GM10266 (cell line): ENCODE measurements around the gene GPN1.
"Not testable (repeated sequence)": the region's sequence is repeated elsewhere in the genome, so short reads cannot be mapped to it uniquely, and the experiment has no call there.

Experiments
- DNase-seq: peaks from one replicate; pipeline ENCODE4 v3.0.0; 2012; ENCODE audit errors: extremely low spot score
- TF ChIP-seq, protein P1 (sequence below): IDR thresholded peaks from 2 replicates; pipeline ENCODE4 v1.5.1; 2012; ENCODE audit warnings: mild to moderate bottlenecking, low read depth; ENCODE audit not compliant: control insufficient read depth, insufficient read depth; ENCODE audit errors: missing control alignments

GPN1 gene

DNA sequence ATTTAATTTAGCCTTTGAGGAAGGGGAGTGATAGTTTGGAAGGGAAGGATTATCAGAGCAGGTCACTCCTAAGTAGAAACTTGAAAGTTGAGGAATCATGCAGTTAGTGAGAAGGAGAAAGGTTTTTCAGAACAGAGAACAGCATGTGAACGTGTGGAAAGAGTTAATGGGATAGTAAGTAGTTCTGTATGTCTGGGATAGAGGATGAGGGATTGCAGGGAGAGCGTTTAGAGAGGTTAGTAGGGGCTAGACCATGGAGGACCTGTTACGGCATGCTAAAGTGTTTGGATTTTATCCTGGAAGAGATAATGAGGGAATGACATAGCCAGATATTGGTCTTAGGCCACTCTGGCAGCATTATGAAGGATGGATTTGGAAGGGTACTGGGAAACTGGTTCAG, 44.3 kb upstream of the GPN1 start:
- TF ChIP-seq, protein P1, sequence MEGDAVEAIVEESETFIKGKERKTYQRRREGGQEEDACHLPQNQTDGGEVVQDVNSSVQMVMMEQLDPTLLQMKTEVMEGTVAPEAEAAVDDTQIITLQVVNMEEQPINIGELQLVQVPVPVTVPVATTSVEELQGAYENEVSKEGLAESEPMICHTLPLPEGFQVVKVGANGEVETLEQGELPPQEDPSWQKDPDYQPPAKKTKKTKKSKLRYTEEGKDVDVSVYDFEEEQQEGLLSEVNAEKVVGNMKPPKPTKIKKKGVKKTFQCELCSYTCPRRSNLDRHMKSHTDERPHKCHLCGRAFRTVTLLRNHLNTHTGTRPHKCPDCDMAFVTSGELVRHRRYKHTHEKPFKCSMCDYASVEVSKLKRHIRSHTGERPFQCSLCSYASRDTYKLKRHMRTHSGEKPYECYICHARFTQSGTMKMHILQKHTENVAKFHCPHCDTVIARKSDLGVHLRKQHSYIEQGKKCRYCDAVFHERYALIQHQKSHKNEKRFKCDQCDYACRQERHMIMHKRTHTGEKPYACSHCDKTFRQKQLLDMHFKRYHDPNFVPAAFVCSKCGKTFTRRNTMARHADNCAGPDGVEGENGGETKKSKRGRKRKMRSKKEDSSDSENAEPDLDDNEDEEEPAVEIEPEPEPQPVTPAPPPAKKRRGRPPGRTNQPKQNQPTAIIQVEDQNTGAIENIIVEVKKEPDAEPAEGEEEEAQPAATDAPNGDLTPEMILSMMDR: no peak
- no peak for DNase-seq

DNA sequence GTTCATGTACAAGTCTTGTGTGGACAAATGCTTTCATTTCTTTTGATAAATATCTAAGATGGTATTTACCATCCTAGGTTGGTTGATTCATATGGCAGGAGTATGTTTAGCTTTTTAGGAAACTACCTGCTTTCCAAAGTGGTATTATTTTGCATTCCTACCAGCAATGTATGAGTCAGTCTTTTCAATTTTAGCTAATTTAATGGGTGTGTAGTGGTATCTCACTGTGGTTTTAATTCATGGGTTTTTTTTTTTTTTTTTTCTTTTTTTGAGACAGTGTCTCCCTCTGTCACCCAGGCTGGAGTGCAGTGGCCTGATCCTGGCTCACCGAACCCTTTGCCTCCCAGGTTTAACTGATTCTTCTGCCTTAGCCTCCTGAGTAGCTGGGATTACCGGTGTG, 41.8 kb upstream of the GPN1 start:
- TF ChIP-seq, protein P1: no peak

DNA sequence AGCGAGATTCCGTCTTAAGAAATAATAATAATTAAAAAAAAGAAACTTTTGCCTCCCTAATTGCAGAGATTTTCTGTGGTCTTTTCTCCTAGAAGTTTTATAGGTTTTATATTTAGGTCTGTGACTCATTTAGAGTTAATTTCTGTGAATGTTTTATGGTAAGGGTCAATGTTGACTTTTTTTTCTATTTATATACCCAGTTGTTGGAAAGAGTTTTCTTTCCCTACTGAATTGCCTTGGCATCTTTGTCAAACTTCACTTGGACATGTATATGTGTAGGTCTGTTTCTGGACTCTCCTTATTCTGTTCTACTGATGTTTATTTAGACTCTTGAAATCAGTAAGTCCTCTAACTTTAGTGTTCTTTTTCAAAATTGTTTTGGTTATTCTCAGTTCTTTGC, 40.5 kb upstream of the GPN1 start:
- TF ChIP-seq, protein P1: no peak
- DNase-seq: no peak

More for the DNA sequence above, 41.8 kb upstream of the GPN1 start:
- no peak for DNase-seq

DNA sequence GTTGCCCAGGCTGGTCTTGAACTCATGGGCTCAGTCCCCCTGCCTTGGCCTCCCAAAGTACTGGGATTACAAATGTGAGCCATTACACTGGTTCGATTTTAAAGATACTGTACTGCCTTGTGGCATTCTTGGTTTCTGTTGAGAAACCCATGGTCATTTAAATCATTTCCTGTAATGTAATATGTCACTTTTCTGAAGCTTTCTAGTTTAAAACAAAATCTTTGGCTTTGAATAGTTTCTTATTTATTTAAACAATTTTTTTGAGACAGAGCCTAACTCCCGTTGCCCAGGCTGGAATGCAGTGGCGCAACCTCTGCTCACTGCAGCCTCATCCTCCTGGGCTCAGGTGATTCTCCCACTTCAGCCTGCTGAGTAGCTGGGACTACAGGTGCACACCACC, 37.1 kb upstream of the GPN1 start:
- no peak for DNase-seq
- TF ChIP-seq, protein P1: no peak

DNA sequence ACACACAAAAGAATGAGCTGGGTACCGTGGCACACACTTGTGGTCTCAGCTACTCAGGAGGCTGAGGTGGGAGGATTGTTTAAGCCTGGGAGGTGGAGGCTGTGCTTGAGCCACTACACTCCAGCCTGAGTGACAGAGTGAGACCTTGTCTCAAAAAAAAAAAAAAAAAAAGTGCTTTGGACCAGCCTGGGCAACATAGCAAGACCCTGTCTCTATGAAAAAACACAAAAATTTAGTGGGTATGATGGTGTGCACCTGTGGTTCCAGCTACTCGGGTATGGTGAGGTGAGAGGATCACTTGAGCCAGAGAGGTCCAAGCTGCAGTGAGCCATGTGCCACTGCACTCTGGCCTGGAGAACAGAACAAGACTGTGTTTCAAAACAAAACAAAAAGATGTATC, 35.6 kb upstream of the GPN1 start:
- TF ChIP-seq, protein P1: no peak
- no peak for DNase-seq

DNA sequence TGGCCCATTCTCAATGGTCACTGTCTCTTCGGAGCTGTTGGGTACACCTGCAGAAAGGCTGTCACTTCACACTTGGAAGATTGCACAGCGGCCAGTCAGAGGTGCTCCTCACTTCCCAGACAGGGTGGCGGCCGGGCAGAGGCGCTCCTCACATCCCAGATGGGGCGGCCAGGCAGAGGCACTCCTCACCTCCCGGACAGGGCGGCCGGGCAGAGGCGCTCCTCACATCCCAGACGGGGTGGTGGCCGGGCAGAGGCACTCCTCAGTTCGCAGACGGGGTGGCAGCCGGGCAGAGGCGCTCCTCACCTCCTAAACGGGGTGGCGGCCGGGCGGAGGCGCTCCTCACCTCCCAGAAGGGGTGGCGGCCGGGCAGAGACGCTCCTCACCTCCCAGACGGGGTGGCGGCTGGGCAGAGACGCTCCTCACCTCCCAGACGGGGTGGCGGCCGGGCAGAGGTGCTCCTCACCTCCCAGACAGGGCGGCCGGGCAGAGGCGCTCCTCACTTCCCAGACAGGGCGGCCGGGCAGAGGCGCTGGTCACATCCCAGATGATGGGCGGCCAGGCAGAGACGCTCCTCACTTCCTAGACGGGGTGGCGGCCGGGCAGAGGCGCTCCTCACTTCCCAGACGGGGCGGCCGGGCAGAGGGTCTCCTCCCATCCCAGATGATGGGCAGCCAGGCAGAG, 34.7 kb upstream of the GPN1 start:
- DNase-seq: not testable (repeated sequence)

DNA sequence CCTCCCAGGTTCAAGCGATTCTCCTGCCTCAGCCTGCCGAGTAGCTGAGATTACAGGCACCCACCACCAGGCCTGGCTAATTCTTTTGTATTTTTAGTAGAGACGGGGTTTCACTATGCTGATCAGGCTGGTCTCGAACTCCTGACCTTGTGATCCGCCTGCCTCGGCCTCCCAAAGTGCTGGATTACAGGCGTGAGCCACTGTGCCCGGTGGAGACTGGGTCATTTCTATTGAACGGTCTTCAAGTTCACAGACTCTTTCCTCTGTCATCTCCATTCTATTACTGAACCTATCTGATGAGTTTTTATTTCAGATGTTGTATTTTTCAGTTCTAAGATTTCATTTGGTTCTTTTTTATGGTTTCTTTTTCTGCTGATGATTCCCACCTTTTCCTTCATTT, 33.4 kb upstream of the GPN1 start:
- DNase-seq: not testable (repeated sequence)

DNA sequence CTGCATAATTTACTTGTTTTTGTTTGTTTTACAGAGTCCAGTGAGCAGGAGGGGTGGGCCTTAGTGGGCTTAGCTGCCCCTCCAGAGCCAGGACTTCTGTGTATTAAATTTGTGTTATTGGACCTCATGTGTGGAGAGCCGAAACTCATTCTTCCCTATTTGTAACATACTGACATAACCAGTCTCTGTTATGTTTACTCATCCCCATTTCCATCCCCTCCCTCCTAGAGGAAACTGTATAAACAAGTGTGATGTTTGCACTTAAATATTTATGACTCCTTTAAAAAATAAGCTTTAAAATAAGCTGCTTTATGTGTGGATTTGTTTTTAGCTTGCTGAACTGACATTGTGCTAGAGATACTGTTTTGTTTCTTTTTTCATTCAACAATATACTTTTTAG, 32.2 kb upstream of the GPN1 start:
- no peak for DNase-seq
- TF ChIP-seq, protein P1: no peak
